CD4-positive, alpha-beta T cell treated with Interleukin-15 for 4 hours (primary cell): Measurements from ENCODE around the gene RGS3.

ENCODE experiments used
- DNase-seq: peaks from one replicate; pipeline ENCODE4 v3.0.0-alpha.2; 2020; ENCODE audit warnings: low spot score

The RGS3 gene

GRCh38 chr9:113530022-113530635, 66.6 kb downstream of the RGS3 start:
- DNase-seq, result no peak

GRCh38 chr9:113530942-113531341, 67.4 kb downstream of the RGS3 start:
- no peak for DNase-seq

- no peak for DNase-seq
Observed at GRCh38 chr9:113531919-113532808, 68.6 kb downstream of the RGS3 start.

- no peak for DNase-seq
Observed at GRCh38 chr9:113532809-113533190, 69.3 kb downstream of the RGS3 start.

- no peak for DNase-seq
Observed at GRCh38 chr9:113533335-113534225, 70.1 kb downstream of the RGS3 start.

GRCh38 chr9:113535756-113536155, 72.2 kb downstream of the RGS3 start:
- DNase-seq, result no peak

- no peak for DNase-seq
Observed at GRCh38 chr9:113536166-113536482, 72.6 kb downstream of the RGS3 start.

GRCh38 chr9:113536483-113537228, 73.1 kb downstream of the RGS3 start:
- no peak for DNase-seq

- no peak for DNase-seq
Observed at GRCh38 chr9:113537229-113537810, 73.8 kb downstream of the RGS3 start.

- no peak for DNase-seq
Observed at GRCh38 chr9:113538131-113538530, 74.6 kb downstream of the RGS3 start.

GRCh38 chr9:113538701-113539430, 75.3 kb downstream of the RGS3 start:
- no peak for DNase-seq

- no peak for DNase-seq
Observed at GRCh38 chr9:113540466-113540865, 76.9 kb downstream of the RGS3 start.

GRCh38 chr9:113541019-113541900, 77.7 kb downstream of the RGS3 start:
- no peak for DNase-seq

- no peak for DNase-seq
Observed at GRCh38 chr9:113542006-113542405, 78.5 kb downstream of the RGS3 start.

- DNase-seq, result no peak
Observed at GRCh38 chr9:113542741-113543140, 79.2 kb downstream of the RGS3 start.

- DNase-seq, result no peak
Observed at GRCh38 chr9:113543296-113543981, 79.9 kb downstream of the RGS3 start.

- no peak for DNase-seq
Observed at GRCh38 chr9:113543982-113544303, 80.4 kb downstream of the RGS3 start.

GRCh38 chr9:113545068-113545467, 81.5 kb downstream of the RGS3 start:
- DNase-seq, result no peak

GRCh38 chr9:113546566-113546965, 83.0 kb downstream of the RGS3 start:
- no peak for DNase-seq
